Keratinocyte (primary cell): Measurements from ENCODE around the gene GPR39. TPM values are rescaled to one million over a fixed set of nuclear protein-coding genes. Genes with fewer than 3 reads are reported as not detected.

ENCODE experiments used
- DNase-seq: peaks from one replicate; pipeline ENCODE4 v3.0.0-alpha.2; 2011; ENCODE audit warnings: low read depth, missing footprints, low spot score
- FAIRE-seq: peaks from 2 replicates; lab custom pipeline; 2011; peaks lifted over from hg19 to GRCh38; lab: Jason Lieb, UNC
- H2AFZ ChIP-seq: 2 replicates; pipeline ENCODE4 v1.6.0; 2012; ENCODE audit warnings: low read length, control low read depth, inconsistent platforms; ENCODE audit not compliant: control insufficient read depth
- H3K27ac ChIP-seq: 2 replicates; pipeline ENCODE4 v1.5.1; 2011; ENCODE audit warnings: low read length; ENCODE audit not compliant: control insufficient read depth, insufficient read depth
- H3K27me3 ChIP-seq: 3 replicates; pipeline ENCODE4 v1.6.0; 2011; ENCODE audit warnings: low read length; ENCODE audit not compliant: control insufficient read depth, insufficient read depth; ENCODE audit errors: extremely low read depth
- H3K36me3 ChIP-seq, 2 experiments: 2 replicates in 1 of 2; 3 replicates in 1 of 2; pipeline ENCODE4 v1.5.1; 2011; ENCODE audit warnings: low read length in 2 of 2, mild to moderate bottlenecking in 1 of 2; ENCODE audit not compliant: control insufficient read depth in 2 of 2, insufficient read depth in 2 of 2; ENCODE audit errors: extremely low read depth in 1 of 2
- H3K4me1 ChIP-seq: 3 replicates; pipeline ENCODE4 v1.5.1; 2011; ENCODE audit warnings: low read length; ENCODE audit not compliant: control insufficient read depth, insufficient read depth; ENCODE audit errors: extremely low read depth
- H3K4me2 ChIP-seq: 3 replicates; pipeline ENCODE4 v1.6.0; 2011; ENCODE audit warnings: low read depth, low read length; ENCODE audit not compliant: control insufficient read depth, insufficient read depth; ENCODE audit errors: extremely low read depth
- H3K4me3 ChIP-seq, 3 experiments: fragments of 200-600 bp in 1 of 3; sonication (generic) in 1 of 3; 2 replicates in 2 of 3; 3 replicates in 1 of 3; pipeline ENCODE4 v1.5.1; 2011 to 2016; ENCODE audit warnings: low read length in 3 of 3, mild to moderate bottlenecking in 3 of 3, control low read depth in 2 of 3, inconsistent platforms in 1 of 3, low read depth in 1 of 3, mixed read lengths in 1 of 3, mixed run types in 1 of 3, moderate library complexity in 1 of 3; ENCODE audit not compliant: control insufficient read depth in 2 of 3, insufficient read depth in 2 of 3; ENCODE audit errors: extremely low read depth in 1 of 3
- H3K79me2 ChIP-seq: 2 replicates; pipeline ENCODE4 v1.6.0; 2012; ENCODE audit warnings: low read length; ENCODE audit not compliant: control insufficient read depth, insufficient read depth
- H3K9ac ChIP-seq: 3 replicates; pipeline ENCODE4 v1.6.0; 2011; ENCODE audit warnings: low read length; ENCODE audit not compliant: control insufficient read depth, insufficient read depth; ENCODE audit errors: extremely low read depth
- H3K9me1 ChIP-seq: 3 replicates; pipeline ENCODE4 v1.6.0; 2011; ENCODE audit warnings: low read length; ENCODE audit not compliant: control insufficient read depth, insufficient read depth; ENCODE audit errors: extremely low read depth
- H3K9me3 ChIP-seq: 2 replicates; pipeline ENCODE4 v1.5.1; 2012; ENCODE audit warnings: low read depth, low read length; ENCODE audit not compliant: control insufficient read depth
- H4K20me1 ChIP-seq: 3 replicates; pipeline ENCODE4 v1.6.0; 2011; ENCODE audit warnings: low read length; ENCODE audit not compliant: control insufficient read depth, insufficient read depth; ENCODE audit errors: extremely low read depth
- EZH2 ChIP-seq: IDR thresholded peaks from one replicate; pipeline ENCODE4 v1.6.1; 2012; ENCODE audit warnings: inconsistent platforms, mild to moderate bottlenecking, low read length, moderate library complexity
- dilution Hi-C: fragments of 300-500 bp; cut with MboI; formaldehyde crosslinking; loops from one replicate; pipeline ENCODE4 v1.7.0; 2020; ENCODE audit warnings: low sequenced_read_pairs; ENCODE audit not compliant: extremely low pct_ligation_motif_present
- polyA plus RNA-seq, 5 experiments: library from polyadenylated mRNA; depleted of rRNA in 3 of 5; stranded (reverse) in 3 of 5; stranded (forward) in 1 of 5; unstranded in 1 of 5; fragments of >200 nt; gene quantifications; 1 replicate in 1 of 5; 2 replicates in 3 of 5; 3 replicates in 1 of 5; pipeline versions ENCODE4 v1.2.1 to v1.2.3, GENCODE V29; 2011 to 2012; ENCODE audit warnings: missing spikeins in 2 of 5, low read depth in 1 of 5, low replicate concordance in 1 of 5
- TF ChIP-seq, protein P1 (sequence below), 3 experiments: IDR thresholded peaks in 1 of 3; conservative IDR thresholded peaks in 1 of 3; optimal IDR thresholded peaks in 1 of 3; 2 replicates in 2 of 3; 3 replicates in 1 of 3; pipeline versions ENCODE3 to v1.5.1; 2011; ENCODE audit warnings: low read length in 3 of 3, mild to moderate bottlenecking in 3 of 3, moderate library complexity in 2 of 3, control low read depth in 1 of 3, inconsistent platforms in 1 of 3; ENCODE audit not compliant: insufficient read depth in 2 of 3; ENCODE audit errors: extremely low read depth in 1 of 3

The GPR39 gene
- polyA plus RNA-seq, 1 donor (not counting 4 experiments of a cell fraction or from before 2014, with no cell fraction given), result 4.7 TPM

DNA sequence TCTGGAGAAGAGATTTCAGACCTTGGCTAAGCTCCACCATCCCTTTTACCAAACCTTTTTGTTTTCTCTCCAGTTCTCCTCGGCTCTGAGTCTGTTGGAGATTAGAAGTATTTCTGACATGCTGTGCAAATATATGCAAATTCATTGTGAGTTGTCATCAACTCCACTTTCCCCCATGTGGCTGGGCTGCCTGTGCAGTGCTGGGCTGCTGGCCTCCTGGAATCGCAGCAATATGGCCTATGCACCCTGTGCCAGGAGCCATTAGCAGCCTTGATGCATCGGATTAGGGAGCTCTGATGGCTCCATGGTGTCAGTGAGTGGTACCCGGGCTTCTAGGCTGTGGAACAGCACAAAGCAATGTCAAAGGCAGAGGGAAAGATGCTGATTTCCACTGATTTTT is 80.0 kb downstream of the GPR39 start:
- FAIRE-seq, result no peak
- no peak for TF ChIP-seq EZH2
- TF ChIP-seq, protein P1, sequence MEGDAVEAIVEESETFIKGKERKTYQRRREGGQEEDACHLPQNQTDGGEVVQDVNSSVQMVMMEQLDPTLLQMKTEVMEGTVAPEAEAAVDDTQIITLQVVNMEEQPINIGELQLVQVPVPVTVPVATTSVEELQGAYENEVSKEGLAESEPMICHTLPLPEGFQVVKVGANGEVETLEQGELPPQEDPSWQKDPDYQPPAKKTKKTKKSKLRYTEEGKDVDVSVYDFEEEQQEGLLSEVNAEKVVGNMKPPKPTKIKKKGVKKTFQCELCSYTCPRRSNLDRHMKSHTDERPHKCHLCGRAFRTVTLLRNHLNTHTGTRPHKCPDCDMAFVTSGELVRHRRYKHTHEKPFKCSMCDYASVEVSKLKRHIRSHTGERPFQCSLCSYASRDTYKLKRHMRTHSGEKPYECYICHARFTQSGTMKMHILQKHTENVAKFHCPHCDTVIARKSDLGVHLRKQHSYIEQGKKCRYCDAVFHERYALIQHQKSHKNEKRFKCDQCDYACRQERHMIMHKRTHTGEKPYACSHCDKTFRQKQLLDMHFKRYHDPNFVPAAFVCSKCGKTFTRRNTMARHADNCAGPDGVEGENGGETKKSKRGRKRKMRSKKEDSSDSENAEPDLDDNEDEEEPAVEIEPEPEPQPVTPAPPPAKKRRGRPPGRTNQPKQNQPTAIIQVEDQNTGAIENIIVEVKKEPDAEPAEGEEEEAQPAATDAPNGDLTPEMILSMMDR (optimal IDR thresholded peaks at IDR 0.05 in 1 of 3, IDR thresholded peaks at IDR 0.05 in 1 of 3, conservative IDR thresholded peaks at IDR 0.05 in 1 of 3; ENCODE audit: extremely low read depth in 1 of 3, insufficient read depth in 2 of 3, low read length in 3 of 3), result no peak
- dilution Hi-C loops, result no loop called here

DNA sequence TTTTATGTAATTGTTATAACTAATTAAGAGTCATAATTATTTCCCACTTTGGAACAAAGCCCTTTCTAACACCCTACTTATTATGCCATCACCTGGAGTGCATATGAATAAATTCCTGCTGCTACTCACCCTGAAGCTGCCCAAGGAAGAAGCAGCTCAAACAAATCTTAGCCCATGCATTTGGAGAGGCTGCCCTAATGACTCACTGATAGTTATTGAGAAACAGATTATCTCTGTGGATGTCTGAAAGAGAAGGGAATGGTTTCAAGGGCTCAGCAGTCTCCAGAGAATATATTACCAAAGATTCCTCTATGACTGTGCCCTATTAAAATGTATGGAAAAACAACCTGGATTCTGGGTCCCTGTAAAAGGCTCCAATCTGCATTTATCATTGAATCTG is 81.0 kb downstream of the GPR39 start:
- no peak for FAIRE-seq
- H4K20me1 ChIP-seq, result no peaks in the 10 kb centered on the region
- H3K27me3 ChIP-seq, result no peaks in the 10 kb centered on the region
- no peaks in the 10 kb centered on the region for H3K9me3 ChIP-seq
- dilution Hi-C loops, result no loop called here
- no peak overlapping the region for H3K4me2 ChIP-seq
- H3K36me3 ChIP-seq, result no peaks in the 10 kb centered on the region
- H3K4me1 ChIP-seq, result no peaks in the 10 kb centered on the region
- no peak for DNase-seq
- H3K4me3 ChIP-seq, result no peak overlapping the region
- no peaks in the 10 kb centered on the region for H3K79me2 ChIP-seq
- no peaks in the 10 kb centered on the region for H3K9me1 ChIP-seq
- H2AFZ ChIP-seq, result no peak overlapping the region
- no peak overlapping the region for H3K9ac ChIP-seq
- TF ChIP-seq, protein P1 (optimal IDR thresholded peaks at IDR 0.05 in 1 of 3, IDR thresholded peaks at IDR 0.05 in 1 of 3, conservative IDR thresholded peaks at IDR 0.05 in 1 of 3; ENCODE audit: extremely low read depth in 1 of 3, insufficient read depth in 2 of 3, low read length in 3 of 3), result no peak
- no peak for TF ChIP-seq EZH2
- no peak overlapping the region for H3K27ac ChIP-seq

More for the DNA sequence above, 80.0 kb downstream of the GPR39 start:
- no peaks in the 10 kb centered on the region for H3K79me2 ChIP-seq
- no peaks in the 10 kb centered on the region for H3K9me3 ChIP-seq
- no peak overlapping the region for H3K4me2 ChIP-seq
- H3K27me3 ChIP-seq, result no peaks in the 10 kb centered on the region
- H4K20me1 ChIP-seq, result no peaks in the 10 kb centered on the region
- H2AFZ ChIP-seq, result no peak overlapping the region
- H3K27ac ChIP-seq, result no peak overlapping the region
- H3K9ac ChIP-seq, result no peak overlapping the region
- no peaks in the 10 kb centered on the region for H3K4me1 ChIP-seq
- H3K4me3 ChIP-seq, result no peak overlapping the region
- no peaks in the 10 kb centered on the region for H3K36me3 ChIP-seq
- DNase-seq, result no peak
- no peaks in the 10 kb centered on the region for H3K9me1 ChIP-seq
